Stimulated activated CD4-positive, alpha-beta T cell treated with anti-CD3 and anti-CD28 coated beads, Interleukin-4, amount 100 ng/mL, for 1 hour (primary cell): ENCODE results near the gene SOX2.
"Not testable (repeated sequence)": the region's sequence is repeated elsewhere in the genome, so short reads cannot be mapped to it uniquely, and the experiment has no call there.

Source experiments
- DNase-seq: peaks from one replicate; pipeline ENCODE4 v3.0.0-alpha.2; 2020

The SOX2 gene

DNA sequence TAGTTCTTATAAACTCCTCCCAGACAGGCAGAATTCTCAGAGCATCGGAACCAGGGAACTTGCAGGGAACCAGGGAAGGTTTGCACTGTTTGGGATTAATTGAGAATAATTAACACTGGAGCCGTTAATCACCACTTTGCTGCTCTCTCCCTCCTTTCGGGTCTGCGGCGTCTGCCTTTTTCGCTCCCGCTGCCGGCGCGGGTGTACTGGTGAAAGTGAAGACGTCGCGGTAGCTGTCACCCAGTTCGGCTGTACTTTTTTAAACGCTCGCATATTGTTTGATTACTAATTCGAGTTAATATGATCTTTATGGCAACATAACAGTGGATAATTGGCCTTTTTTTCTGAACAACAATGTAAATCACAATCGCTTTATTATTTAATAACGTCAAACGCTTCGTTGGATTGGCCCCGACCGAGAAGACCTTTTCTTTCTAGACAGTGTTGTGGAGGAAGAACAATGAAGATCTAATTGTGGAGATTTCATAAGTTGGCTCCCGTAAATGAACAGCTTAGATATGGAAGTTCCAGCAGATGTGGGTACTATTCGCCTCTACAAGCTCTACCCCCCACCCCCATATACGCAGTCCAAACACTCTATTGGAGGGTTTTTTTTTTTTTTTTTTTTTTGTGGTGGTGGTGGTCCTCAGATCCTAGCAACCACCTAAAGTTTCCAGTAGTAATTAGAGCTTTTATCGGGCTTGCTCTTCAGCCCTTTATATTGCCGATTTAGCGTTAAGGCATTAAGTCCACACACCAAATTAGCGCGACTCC lies 12.7 kb downstream of the SOX2 start:
- no peak for DNase-seq

DNA sequence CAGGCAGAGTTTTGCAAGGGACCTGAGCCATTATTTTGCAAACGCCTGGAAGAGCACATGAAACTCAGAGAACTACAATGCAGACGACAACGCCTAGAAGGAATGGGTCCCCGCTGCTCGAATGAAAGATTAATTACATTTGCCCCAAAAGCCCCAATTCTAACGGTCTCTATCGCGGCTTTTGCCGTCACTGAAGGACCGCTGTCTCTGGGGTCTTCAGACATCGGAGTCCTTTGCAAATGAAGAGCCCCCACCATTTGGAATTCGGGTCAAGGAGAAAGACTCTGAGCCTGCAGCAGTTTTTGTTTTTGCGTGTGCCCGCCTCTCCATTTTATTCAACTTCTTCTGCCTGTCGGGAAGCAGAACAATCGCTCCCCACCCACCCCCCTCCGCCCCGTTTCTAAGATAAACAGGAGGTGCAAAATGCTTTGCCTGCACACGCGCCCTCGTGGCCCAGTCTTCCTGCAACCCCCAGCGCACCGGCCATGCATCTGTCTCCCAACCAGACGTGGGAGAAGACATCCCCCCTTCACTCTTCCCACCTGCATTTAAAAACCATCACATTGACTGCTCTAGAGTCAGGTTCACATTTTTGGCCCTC lies 13.5 kb downstream of the SOX2 start:
- no peak for DNase-seq

DNA sequence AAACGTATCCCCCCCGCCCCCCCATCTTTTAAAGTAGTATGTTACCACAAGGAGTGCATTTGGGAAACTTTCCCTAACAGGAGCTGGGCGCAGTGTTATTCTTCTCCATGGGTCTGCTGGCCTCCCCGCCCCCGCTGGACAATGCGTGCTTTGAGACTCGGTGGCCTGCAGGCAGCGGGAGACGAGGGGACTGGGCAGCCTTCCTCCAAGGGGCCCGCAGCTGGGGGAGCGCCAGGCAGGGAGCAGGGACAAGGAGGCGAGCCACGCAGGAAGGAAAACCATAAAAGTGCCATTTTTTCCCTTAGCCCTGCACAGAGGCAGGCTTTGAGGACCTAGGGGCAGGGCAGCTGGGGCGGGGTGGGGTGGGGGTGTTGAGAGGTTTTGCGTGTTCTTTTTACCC lies 14.1 kb downstream of the SOX2 start:
- no peak for DNase-seq

DNA sequence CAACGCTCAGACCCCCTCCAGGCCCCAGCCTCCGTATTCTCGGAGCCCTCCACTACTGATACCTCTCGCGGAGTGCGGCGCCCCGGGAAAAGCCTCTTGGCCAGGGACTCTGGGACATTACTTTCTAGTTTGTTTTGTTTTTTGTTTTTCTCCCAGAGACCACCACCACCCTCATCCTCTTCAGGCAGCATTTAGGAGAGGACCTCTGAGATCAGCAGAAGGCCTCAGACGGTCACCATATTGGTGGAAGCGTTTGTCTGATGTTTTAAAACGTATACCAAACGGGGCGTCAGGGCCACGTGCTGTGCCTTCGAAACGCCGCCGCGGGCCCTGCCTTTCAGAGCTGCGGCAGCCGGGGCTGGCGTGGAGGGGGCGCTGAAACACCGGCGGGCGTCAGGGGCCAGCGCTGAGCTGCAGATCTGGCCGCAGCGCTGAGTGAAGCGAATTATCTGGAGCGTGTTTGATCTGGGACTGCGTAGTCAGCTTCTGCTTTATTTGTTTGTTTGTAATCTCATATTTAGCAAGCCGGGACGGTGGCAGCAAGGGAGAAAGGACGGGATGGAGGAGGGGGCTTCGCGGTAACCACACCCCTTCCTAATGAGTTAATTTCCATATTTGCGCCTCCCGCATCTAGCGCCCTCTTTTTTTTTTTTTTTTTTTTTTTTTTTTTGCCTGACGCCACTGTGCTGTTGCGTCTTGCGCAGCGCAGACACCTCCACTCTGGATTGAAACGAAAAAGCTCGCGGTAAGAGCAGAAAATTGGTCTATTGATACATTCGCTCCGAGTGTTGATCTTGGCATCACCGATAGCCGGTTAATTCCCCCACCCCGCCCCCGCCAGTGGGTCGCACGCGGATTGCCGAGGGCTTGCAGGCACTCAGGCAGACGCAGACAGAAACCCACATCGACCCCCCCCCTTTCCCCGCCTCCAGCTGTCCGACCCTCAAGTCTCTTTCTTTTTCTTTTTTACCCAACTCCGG lies 14.9 kb downstream of the SOX2 start:
- no peak for DNase-seq

DNA sequence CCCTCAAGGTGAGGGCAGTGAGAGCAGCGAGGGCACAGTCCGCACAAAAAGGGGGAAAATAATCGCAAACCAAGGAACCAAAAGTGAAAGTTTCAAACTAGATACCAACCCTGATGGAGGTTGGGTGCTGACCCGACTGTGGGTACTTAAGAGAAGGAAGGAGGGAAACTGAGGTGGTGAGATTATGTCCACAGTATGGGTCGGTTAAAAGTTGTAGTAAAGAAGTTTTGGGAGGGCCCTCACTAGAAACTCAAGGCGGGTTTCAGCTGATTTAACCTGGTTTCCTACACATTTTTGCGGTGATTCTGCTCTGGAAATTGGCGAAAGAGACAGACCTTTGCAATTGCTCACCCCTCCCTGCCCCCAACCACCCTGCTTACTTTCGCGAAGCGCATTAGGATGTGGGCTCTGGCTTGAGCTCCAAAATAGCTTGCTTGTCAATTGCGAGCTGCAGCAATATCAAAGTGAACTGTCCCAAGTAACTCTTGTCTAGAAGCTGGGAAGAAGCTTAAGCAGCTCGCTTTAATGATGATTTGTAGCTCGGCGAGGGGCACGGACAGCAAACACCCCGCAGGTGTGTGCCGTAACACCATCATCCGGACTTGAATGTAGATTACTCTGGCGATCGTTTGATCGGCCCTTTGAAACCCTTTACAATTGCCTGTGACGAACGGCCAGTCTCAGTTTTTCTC lies 15.8 kb downstream of the SOX2 start:
- no peak for DNase-seq

DNA sequence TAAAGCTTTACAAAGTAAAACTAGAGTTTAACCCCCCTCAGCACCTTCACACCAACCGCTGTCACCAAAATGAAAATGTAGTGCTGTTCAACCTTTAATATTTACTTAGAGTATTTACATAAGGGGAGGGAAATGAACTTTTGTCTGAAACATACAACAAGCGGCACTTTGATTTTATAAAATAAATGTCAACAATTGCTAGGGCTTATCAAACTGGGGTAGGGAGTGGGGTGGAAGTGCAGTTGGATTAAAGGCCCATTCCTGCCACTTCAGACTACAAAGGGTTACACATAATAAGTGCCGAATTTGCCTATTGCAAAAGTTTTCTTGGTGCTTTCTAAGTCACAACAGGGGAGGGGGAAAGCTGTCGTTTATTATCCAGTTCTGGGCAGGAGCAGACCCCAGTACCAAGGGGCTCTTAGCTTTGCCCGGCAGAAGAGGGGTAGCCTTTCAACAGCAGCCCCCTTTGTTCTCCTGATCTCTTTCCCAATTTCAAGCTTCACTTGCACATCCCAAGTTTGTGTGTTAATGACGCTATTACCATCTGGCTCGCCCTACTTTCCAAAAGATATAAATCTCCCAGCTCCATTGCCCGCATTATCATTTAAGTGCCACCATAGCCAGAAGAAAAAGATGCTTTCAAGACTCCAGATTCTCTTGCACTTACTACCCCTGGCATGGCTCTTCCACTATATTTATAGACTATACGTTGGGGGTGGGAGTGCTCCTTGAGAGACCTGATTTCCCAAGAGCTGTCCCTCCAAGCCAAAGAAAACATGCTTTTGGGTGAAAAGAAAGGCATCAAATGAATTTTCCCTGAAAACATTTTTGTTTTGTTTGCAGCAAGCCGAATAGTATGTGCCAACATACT lies 17.0 kb downstream of the SOX2 start:
- no peak for DNase-seq

DNA sequence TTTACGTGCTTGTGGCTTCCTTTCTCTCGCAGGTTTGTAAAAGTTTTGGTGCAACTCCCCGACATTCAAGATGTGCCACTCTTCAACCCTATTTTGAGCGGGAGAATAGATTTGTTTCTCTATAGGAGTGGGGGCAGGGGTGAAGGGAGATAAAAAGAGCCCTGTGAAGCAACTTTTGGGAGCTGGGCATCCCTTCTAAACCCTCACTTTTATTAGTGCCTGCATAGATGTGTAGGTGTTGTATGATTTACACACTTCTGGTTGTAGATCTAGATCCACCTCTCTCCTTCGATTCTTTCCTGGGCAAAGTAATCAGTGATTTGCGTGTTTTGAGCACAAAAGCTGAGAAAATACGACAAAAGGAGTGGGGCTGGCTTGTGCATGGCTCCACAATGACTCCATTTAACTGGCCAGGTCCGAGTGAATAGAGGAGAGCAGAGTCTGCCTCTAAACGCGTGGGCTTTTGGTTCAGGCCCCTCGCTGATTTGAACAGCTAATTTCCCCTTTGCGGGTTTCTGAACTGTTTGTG lies 17.7 kb downstream of the SOX2 start:
- DNase-seq = no peak

DNA sequence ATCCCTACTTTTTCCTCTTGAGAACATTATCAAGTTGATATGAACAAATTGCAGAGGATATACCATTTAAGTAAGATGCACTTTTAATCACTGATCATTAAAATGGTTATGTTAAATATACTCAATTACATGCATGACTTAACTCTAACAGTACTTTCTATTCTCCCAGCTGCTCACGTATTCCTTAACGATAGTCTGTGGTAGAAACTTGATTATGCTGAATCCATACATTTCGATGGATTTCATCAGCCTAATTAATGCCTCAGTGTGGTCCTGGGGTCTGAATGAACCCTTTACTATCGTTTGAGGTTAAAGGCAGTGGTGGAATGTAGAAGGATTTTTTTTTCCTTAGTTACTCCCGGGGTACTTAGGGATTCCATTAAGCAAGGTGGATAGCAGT lies 18.6 kb downstream of the SOX2 start:
- DNase-seq = no peak

DNA sequence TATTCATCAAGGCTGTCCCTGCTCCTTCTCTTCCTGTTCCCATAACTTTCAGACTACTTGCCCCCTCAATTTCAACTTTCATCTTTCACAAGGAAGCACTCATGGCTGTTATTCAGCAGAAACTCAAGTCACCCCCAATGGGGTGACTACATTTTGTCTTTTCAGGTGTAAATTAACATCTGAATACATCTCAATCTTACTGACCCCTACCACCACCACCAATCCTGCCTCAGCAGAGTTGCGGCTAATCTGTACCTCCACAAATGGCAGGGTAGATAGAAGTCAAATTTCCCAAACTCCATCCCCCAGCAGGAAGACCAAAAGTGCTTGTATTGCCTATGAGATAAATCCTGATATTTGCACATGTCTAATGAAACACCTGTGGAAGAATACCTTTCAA lies 19.2 kb downstream of the SOX2 start:
- no peak for DNase-seq

DNA sequence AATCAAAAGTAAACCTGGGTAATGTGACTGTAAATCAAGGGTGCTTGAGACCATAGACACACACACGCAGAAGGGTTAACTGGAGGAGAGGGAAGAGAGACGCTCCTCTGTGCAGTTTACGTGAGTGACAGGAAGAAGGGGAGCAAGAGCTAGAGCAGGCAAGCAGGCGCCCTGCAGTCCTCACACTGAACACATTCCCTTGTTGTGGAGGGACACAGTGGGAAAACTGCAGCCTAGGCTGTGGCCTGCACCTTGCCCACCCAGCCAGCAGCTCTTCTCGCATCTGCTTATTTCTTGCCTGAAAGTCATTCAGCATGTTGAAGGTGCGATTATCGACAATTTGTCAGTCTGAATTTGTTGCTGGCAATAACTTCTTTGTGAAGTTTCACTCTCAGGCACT lies 24.2 kb downstream of the SOX2 start:
- DNase-seq = no peak

DNA sequence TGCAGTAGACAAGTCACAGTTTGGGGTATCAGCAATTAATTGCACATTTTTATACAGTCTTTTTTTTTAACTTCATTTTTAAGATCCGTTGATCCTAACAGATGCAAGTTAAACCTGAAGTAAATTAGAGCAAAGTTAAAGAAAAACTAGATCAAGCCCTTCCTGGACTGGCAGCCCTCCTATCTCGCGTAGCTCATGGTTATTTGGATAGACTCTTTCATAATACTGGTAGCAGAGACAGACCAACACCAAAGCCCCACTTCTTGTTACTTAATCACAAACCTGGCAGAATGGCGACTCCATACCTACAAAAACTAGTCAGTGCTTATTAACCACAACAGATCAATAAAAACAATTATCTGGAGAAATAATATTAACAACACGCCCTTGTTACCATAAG lies 26.8 kb downstream of the SOX2 start:
- no peak for DNase-seq

DNA sequence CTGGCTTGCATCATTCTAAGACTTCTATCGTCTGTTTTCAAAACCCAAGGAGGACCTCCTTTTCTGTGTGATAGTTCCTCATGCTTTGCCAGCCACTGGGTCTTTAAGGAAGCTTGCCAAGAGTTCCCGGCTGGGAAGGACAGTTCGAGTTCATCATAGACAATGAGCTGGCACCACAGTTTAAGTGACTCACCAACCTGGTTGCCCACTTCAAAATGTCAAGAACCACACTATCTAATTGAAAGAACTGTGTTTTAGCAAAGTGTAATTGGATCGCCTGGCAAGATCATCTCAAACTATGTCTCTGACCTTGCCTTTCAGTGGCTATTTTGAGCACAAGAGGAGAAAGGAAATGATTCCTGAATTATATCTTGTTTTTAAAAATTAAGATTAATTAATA lies 27.9 kb downstream of the SOX2 start:
- no peak for DNase-seq

DNA sequence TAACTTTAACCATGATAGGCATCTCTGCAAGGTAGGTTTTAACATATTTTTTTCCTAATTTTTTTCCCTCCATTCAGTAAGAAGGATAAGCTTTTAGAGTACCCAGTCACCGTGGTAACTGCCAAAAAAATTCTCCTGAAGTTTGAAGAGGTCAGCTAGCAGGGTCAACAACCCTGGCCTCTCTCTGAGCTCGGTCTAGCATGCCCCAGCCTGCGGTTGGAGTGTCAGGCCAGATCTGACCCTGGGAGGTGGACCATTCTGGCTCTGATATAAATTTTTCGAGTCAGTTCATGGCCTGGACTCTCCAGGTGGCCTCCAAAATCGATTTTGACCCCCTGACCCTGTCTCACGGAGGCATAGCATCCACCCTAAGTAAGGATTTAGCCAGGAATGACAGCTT lies 29.7 kb downstream of the SOX2 start:
- no peak for DNase-seq

DNA sequence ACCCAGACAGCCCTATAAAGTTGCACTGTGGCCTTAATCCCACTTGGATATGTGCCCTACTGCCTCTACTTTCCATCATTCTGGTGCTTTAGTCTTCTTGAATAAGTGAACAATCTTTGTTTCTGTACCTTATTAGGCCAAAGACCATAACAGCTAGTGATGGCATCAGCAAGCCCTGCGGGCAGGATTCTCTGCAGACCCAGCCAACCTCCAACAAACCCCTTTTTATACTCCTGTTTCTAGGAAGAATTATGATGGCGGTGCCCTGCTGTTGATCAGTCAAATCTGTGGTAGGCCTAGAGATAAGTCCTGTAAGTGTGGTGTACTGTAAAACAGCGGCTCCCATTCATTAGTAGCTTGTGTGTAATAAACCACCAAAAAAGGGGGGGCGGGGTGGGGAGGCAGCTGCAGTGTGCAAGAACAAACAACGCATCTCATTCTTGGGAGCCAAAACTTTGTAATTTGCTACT lies 40.5 kb downstream of the SOX2 start:
- DNase-seq = no peak

DNA sequence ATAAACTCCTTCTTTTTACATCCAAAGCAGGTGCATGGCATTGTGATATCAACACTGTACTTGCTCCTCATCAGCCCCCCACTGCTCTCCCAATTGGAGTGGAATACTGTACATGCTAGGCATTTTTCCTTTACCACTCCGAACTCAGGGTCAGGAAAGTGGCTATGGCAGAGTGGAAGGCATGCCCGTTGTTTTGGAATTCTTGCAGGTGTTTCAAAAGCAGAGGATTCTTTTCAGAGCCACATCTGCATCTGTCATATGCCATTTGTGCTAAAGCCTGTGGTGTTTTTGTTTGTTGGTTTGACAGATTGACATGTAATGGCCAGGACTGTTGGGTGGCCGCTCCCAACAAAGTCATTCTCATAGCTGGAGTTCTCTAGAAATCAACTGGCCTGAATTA lies 41.7 kb downstream of the SOX2 start:
- DNase-seq = no peak

DNA sequence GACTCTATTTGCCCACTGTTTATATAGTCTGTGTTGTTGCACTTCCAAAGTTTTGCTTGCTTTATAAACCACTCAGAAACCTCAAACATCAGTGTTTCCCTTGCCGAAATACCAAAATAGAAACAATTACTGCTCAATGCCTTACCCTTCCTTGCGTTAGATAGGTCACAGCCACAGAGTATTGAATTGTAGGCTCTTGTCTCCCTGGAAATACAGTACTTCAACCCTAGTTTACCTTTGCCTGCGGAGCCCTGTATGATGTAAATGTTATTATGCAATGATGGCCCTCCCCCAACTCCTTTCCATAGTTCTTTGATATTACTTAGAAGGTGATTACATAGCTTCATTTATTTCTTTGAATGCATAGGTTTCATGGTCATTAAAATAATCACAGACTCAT lies 44.2 kb downstream of the SOX2 start:
- DNase-seq = no peak

DNA sequence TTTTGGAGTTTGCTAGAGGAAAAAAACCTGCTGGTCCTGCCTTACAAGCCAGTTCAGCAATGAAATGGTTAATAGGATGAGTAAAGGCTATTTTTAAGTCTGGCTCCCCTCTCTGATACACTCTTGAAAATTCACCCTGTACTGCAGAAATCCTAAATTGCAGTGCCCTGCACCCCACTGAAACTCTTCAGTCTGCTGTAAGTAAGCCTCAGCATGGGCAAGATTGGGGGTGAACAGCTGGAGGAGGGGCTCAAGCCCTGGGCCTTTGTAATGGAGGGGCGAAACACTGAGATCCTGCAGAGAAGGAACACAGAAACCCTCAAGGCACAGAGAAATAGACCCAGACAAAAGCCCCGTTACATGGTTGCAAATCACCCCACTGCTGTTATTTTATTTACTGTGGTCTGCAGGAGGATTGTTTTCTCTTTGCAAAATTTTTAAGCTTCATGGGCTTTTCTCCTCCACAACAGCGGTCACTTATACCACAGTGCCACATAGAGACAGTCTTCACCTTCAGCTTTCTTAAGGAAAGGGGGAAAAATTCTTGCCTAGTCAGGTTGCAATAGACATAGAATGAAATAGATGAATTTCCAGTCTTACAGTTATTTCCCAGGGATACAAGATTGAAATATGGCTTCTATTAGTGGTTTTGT lies 45.0 kb downstream of the SOX2 start:
- no peak for DNase-seq

DNA sequence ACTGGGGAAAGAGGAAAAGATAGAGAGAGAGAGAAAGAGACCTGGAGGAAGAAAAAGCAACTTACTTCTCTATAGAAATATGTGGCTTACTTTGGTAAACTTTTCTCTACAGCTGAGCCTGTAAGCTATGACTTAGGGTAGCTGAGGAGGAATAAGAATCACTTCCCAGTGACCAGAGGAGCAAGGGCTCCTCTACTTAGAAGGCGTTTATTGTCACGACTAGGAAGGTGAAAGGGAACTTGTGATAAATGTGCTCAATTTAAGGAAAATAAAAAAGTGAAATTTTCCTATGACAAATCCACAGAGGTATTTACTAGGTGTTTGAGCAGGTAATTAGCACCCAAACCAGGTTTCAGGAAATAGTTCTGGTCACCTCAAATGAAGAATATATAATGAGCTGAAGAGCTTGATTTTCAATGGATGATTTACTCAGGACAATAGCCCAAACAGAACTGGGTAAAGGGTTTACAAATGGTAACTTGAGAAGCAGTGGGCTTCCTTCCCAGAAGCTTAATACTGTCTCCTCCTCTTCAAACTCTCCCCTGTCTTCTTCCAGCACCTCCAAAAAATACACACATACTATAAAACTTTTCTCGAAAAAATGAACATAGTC lies 46.1 kb downstream of the SOX2 start:
- no peak for DNase-seq

DNA sequence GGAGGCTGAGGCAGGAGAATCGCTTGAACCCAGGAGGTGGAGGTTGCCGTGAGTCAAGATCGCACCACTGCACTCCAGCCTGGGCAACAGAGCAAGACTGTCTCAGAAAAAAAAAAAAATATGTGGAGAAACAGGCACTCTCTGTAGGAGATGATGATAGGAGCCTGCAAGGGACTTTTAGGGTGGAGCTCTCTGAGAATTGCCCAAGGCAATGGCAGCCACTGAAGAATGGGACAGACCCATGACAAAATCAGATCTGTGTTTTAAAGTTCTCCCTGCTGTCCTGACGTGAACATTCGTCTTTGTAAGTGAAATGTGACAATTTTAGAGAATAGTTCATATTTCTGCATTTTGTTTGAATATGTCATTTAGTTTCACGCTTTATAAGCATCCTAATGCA lies 50.2 kb downstream of the SOX2 start:
- DNase-seq = no peak

DNA sequence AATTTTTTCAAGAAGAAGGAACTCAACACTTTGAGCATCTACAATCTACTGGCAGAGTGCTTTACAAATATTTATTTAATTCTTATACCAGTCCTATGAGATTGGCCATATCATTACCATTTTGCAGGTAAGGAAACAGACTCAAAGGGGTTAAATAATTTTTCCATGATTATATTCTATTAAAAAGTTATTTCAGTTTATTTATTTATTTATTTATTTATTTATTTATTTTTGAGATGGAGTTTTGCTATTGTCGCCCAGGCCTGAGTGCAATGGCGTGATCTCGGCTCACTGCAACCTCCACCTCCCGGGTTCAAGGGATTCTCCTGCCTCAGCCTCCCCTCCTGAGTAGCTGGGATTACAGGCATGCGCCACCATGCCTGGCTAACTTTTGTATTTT lies 52.3 kb downstream of the SOX2 start:
- not testable (repeated sequence) for DNase-seq
